Stomach (tissue), 4 donors: ENCODE data around the gene HDHD3.

Source experiments
- CTCF ChIP-seq, 7 experiments: fragments of 450-650 bp in 4 of 7; fragments of 200-600 bp in 3 of 7; sonication (generic) in 3 of 7; IDR thresholded peaks; one replicate each; pipeline ENCODE4 v1.5.1; 2016 to 2019; ENCODE audit warnings: antibody characterized with exemption in 7 of 7, control low read depth in 2 of 7, mild to moderate bottlenecking in 1 of 7
- EP300 ChIP-seq: sonication (generic); formaldehyde crosslinking; IDR thresholded peaks from one replicate; pipeline ENCODE4 v1.6.1; 2017; ENCODE audit warnings: antibody characterized with exemption
- POLR2A ChIP-seq, 4 donors: fragments of 450-650 bp; IDR thresholded peaks; one replicate each; pipeline ENCODE4 v1.6.1; 2016; ENCODE audit warnings: antibody characterized with exemption in 4 of 4, control low read depth in 2 of 4, mild to moderate bottlenecking in 1 of 4, moderate library complexity in 1 of 4
- POLR2AphosphoS5 ChIP-seq, 3 donors: sonication (generic); formaldehyde crosslinking; IDR thresholded peaks; one replicate each; pipeline ENCODE4 v1.6.1; 2016; ENCODE audit warnings: antibody characterized with exemption in 3 of 3

DNA sequence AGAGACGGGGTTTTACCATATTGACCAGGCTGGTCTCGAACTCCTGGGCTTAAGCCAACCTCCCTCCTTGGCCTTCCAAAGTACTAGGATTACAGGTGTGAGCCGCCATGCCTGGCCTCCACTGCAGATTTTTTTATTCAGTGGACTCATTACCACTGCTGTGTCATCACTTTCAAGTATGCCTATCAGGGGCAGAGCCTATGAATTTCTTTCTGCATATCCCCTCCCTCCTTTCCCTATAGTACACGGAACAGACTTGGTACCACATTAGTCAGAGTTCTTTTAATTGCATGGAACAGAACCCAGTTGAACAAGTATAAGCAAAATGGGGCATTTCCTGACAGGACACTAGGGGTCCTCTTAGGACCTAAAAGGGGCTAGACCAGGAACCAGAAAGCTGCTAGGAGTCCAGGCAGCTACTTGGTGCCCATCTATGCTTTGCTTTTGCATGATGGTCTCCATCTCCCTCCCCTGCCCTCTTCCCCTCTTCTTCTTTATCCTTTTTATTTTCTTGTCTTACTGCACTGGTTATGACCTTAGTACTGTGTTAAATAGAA, 21.7 kb downstream of the HDHD3 start:
- TF ChIP-seq CTCF (IDR thresholded peaks at IDR 0.05) (peak in 1 of 7 experiments; percentile 7), EP300 (no peak), POLR2AphosphoS5 (IDR thresholded peaks at IDR 0.05) (no peak), POLR2A (IDR thresholded peaks at IDR 0.05) (no peak)
